ENCODE data around the gene SGPP2. TPM values are rescaled to one million over a fixed set of nuclear protein-coding genes. Genes with fewer than 3 reads are reported as not detected.

SGPP2 gene
- total RNA-seq, 1 experiment from 2014 or later = 0.09 TPM

DNA sequence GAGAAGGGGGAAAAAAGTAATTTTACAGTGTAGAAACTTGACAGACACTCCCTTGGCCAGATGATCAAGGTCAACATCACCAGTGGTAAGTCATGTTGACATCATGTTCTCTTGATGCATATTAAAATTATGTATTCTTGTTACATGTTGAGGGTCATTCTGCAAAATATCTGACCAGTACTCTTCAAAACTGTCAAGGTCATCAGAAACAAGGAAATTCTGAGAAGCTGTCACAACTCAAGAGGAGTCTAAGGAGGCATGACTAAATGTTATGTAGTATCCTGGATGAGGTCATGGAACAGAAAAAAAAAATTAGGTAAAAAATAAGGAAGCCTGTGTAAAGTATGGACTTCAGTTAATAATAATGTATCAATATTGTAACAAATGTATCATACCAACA, 6.3 kb downstream of the SGPP2 start:
- ChIA-PET CTCF (no interaction called here), POLR2A (ENCODE audit: low non-redundant PET) (no interaction called here)
- Histone ChIP-seq H3K9me3 (ENCODE audit: low read depth, low read length, poor library complexity, severe bottlenecking) (no peaks in the 10 kb centered on the region), H3K4me1 (ENCODE audit: insufficient read depth, low read length, poor library complexity, severe bottlenecking) (no peaks in the 10 kb centered on the region), H3K36me3 (ENCODE audit: insufficient read depth, low read length, poor library complexity, severe bottlenecking) (no peaks in the 10 kb centered on the region), H3K27me3 (replicated peaks; ENCODE audit: insufficient read depth, low read depth, low read length, poor library complexity) (peaks cover 6% of the 10 kb centered on the region), H3K4me3 (ENCODE audit: low read depth, low read length, poor library complexity, severe bottlenecking) (no peak overlapping the region), H3K27ac (ENCODE audit: low read depth, low read length, poor library complexity, severe bottlenecking) (no peak overlapping the region)
- no TSS peak for BruUV-seq (replicated peaks)
- intact Hi-C loops (cut with micrococcal nuclease; ENCODE audit: unreplicated experiment) = no loop called here
- DNase-seq (ENCODE audit: low spot score) = no peak
- no peak for TF ChIP-seq CTCF (conservative IDR thresholded peaks at IDR 0.05; ENCODE audit: low read depth, low read length)
- no peak for TF ChIP-seq EZH2 (IDR thresholded peaks at IDR 0.05; ENCODE audit: borderline replicate concordance, low read depth, low read length, poor library complexity, severe bottlenecking)

GRCh38 chr2:222431869-222432268, 7.5 kb downstream of the SGPP2 start:
- BruUV-seq (replicated peaks) = no TSS peak
- H3K4me1 ChIP-seq (ENCODE audit: insufficient read depth, low read length, poor library complexity, severe bottlenecking) = no peaks in the 10 kb centered on the region
- intact Hi-C loops (cut with micrococcal nuclease; ENCODE audit: unreplicated experiment) = no loop called here
- no peaks in the 10 kb centered on the region for H3K9me3 ChIP-seq (ENCODE audit: low read depth, low read length, poor library complexity, severe bottlenecking)
- no peak overlapping the region for H3K4me3 ChIP-seq (ENCODE audit: low read depth, low read length, poor library complexity, severe bottlenecking)
- no peak overlapping the region for H3K27ac ChIP-seq (ENCODE audit: low read depth, low read length, poor library complexity, severe bottlenecking)
- POLR2A ChIA-PET (ENCODE audit: low non-redundant PET) = no interaction called here
- no peaks in the 10 kb centered on the region for H3K36me3 ChIP-seq (ENCODE audit: insufficient read depth, low read length, poor library complexity, severe bottlenecking)
- no peak for TF ChIP-seq CTCF (conservative IDR thresholded peaks at IDR 0.05; ENCODE audit: low read depth, low read length)
- no peak for TF ChIP-seq EZH2 (IDR thresholded peaks at IDR 0.05; ENCODE audit: borderline replicate concordance, low read depth, low read length, poor library complexity, severe bottlenecking)
- DNase-seq (ENCODE audit: low spot score) = no peak
- CTCF ChIA-PET = no interaction called here
- peaks cover 6% of the 10 kb centered on the region for H3K27me3 ChIP-seq (replicated peaks; ENCODE audit: insufficient read depth, low read depth, low read length, poor library complexity)

DNA sequence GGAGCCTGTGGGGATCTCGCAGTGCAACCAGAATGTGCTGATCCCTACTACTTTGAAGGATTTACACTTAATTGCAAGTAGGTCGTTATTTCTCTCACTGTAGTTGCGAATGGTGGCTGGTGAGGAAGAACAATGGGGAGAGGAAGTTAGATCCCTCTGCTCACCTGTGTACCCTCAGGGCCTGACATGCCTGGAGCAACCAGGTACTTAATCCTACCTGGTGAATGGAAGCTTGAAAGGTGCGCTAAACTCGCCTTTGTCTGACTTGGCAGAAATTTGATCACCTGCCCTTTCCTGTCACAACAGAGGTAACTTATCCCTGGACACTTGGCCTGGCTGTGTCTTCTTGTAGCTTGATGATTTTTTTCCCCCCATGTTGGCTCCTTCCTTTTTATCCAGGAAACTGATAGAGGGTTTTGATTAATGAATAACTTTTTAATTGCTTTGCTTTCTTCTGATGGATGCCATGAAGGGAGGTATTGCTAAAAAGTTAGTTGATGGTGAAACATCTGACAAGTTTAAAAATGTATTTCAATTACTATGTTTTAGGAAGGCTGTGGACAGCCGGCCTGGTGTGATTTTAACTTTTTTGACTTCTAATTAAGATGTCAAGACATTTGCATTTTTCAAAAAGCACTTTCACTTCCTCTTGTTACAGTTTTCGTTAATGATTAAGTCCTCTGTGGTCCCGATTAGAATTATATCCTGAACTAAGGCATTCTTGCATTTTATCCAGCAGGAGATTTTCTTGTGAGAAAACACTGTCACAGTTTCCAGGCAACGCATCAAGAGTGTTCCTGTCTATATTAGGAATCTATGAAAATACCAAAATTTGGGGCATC, 9.2 kb downstream of the SGPP2 start:
- H3K4me1 ChIP-seq (ENCODE audit: insufficient read depth, low read length, poor library complexity, severe bottlenecking) = no peaks in the 10 kb centered on the region
- BruUV-seq (replicated peaks) = no TSS peak
- H3K9me3 ChIP-seq (ENCODE audit: low read depth, low read length, poor library complexity, severe bottlenecking) = no peaks in the 10 kb centered on the region
- DNase-seq (ENCODE audit: low spot score) = no peak
- H3K27me3 ChIP-seq (replicated peaks; ENCODE audit: insufficient read depth, low read depth, low read length, poor library complexity) = peaks cover 6% of the 10 kb centered on the region
- POLR2A ChIA-PET (ENCODE audit: low non-redundant PET) = no interaction called here
- no peaks in the 10 kb centered on the region for H3K36me3 ChIP-seq (ENCODE audit: insufficient read depth, low read length, poor library complexity, severe bottlenecking)
- H3K27ac ChIP-seq (ENCODE audit: low read depth, low read length, poor library complexity, severe bottlenecking) = no peak overlapping the region
- H3K4me3 ChIP-seq (ENCODE audit: low read depth, low read length, poor library complexity, severe bottlenecking) = no peak overlapping the region
- TF ChIP-seq EZH2 (IDR thresholded peaks at IDR 0.05; ENCODE audit: borderline replicate concordance, low read depth, low read length, poor library complexity, severe bottlenecking) = no peak
- no peak for TF ChIP-seq CTCF (conservative IDR thresholded peaks at IDR 0.05; ENCODE audit: low read depth, low read length)
- CTCF ChIA-PET = no interaction called here
- intact Hi-C loops (cut with micrococcal nuclease; ENCODE audit: unreplicated experiment) = no loop called here
